HL-60 (cell line): ENCODE results near the gene RIN1.

ENCODE experiments used
- SPI1 ChIP-seq: IDR thresholded peaks from 2 replicates; pipeline ENCODE4 v1.6.1; 2012; ENCODE audit warnings: low read depth, mild to moderate bottlenecking, borderline replicate concordance
- TF ChIP-seq, protein P1 (sequence below): IDR thresholded peaks from one replicate; pipeline ENCODE4 v1.5.1; 2011; ENCODE audit warnings: low read length, control low read depth, inconsistent platforms; ENCODE audit not compliant: insufficient read depth
- TF ChIP-seq, protein P2 (sequence below): IDR thresholded peaks from 2 replicates; pipeline ENCODE4 v1.6.1; 2012; ENCODE audit warnings: low read depth; ENCODE audit not compliant: insufficient replicate concordance

DNA sequence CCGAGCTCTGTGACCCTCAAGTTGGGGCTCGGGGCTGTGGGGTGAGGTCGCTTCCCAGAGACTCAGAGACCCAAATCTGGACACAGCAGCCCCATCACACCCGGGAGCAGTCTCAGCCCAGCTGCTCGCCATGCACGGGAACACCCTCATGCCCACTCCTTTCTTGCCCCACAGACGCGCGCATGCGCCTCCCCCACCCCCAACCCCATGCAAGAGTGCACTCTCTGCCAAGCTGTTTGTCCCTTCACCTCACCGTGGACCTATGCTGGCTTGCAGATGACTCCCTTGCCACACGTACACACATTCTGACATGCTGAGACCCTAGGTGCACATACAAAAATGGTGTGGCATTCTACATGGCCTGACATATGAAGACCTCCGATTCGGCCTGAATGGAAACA, 18.9 kb downstream of the RIN1 start:
- TF ChIP-seq SPI1 = no peak
- TF ChIP-seq, protein P1, sequence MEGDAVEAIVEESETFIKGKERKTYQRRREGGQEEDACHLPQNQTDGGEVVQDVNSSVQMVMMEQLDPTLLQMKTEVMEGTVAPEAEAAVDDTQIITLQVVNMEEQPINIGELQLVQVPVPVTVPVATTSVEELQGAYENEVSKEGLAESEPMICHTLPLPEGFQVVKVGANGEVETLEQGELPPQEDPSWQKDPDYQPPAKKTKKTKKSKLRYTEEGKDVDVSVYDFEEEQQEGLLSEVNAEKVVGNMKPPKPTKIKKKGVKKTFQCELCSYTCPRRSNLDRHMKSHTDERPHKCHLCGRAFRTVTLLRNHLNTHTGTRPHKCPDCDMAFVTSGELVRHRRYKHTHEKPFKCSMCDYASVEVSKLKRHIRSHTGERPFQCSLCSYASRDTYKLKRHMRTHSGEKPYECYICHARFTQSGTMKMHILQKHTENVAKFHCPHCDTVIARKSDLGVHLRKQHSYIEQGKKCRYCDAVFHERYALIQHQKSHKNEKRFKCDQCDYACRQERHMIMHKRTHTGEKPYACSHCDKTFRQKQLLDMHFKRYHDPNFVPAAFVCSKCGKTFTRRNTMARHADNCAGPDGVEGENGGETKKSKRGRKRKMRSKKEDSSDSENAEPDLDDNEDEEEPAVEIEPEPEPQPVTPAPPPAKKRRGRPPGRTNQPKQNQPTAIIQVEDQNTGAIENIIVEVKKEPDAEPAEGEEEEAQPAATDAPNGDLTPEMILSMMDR = no peak
- TF ChIP-seq, protein P2, sequence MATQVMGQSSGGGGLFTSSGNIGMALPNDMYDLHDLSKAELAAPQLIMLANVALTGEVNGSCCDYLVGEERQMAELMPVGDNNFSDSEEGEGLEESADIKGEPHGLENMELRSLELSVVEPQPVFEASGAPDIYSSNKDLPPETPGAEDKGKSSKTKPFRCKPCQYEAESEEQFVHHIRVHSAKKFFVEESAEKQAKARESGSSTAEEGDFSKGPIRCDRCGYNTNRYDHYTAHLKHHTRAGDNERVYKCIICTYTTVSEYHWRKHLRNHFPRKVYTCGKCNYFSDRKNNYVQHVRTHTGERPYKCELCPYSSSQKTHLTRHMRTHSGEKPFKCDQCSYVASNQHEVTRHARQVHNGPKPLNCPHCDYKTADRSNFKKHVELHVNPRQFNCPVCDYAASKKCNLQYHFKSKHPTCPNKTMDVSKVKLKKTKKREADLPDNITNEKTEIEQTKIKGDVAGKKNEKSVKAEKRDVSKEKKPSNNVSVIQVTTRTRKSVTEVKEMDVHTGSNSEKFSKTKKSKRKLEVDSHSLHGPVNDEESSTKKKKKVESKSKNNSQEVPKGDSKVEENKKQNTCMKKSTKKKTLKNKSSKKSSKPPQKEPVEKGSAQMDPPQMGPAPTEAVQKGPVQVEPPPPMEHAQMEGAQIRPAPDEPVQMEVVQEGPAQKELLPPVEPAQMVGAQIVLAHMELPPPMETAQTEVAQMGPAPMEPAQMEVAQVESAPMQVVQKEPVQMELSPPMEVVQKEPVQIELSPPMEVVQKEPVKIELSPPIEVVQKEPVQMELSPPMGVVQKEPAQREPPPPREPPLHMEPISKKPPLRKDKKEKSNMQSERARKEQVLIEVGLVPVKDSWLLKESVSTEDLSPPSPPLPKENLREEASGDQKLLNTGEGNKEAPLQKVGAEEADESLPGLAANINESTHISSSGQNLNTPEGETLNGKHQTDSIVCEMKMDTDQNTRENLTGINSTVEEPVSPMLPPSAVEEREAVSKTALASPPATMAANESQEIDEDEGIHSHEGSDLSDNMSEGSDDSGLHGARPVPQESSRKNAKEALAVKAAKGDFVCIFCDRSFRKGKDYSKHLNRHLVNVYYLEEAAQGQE = no peak
